ENCODE measurements around the gene MAGI2. TPM values are rescaled to one million over a fixed set of nuclear protein-coding genes. Genes with fewer than 3 reads are reported as not detected.

Gene MAGI2
- polyA plus RNA-seq, 3 donors: 0.03 to 0.11 TPM; not detected in 1

- H3K9me3 Mint-ChIP-seq: peaks cover 0 to 7% (median 3%) of the 10 kb centered on the region in 7 donors
- WGBS (ENCODE audit: insufficient coverage): no CpG with 5 or more reads among the region's 1 CpG
- no peak overlapping the region for H2AFZ ChIP-seq (ENCODE audit: insufficient read depth, low read depth, low read length, poor library complexity, severe bottlenecking)
- no peak for DNase-seq
- no peaks in the 10 kb centered on the region for H3K27me3 ChIP-seq (ENCODE audit: control insufficient read depth in 2 of 2, insufficient read depth in 2 of 2, low read length in 2 of 2)
- H3K4me1 ChIP-seq (ENCODE audit: control insufficient read depth in 1 of 2, insufficient read depth in 2 of 2, low read length in 2 of 2): no peaks in the 10 kb centered on the region
- no peak overlapping the region for H3K4me3 Mint-ChIP-seq
- H3K27ac ChIP-seq (ENCODE audit: low read depth in 1 of 2, low read length in 2 of 2): no peak overlapping the region
- no peaks in the 10 kb centered on the region for H3K27me3 Mint-ChIP-seq (ENCODE audit: low read depth in 3 of 3)
- H3K9me3 ChIP-seq (replicated peaks in 1 of 2; ENCODE audit: control insufficient read depth in 1 of 2, insufficient read depth in 1 of 2, low read length in 2 of 2): no peaks in the 10 kb centered on the region
- H3K79me2 ChIP-seq (ENCODE audit: insufficient read depth, low read length): no peaks in the 10 kb centered on the region
- no peak overlapping the region for H3K9ac ChIP-seq (ENCODE audit: insufficient read depth, low read length, poor library complexity, severe bottlenecking)
- no peak overlapping the region for H3K4me2 ChIP-seq (replicated peaks; ENCODE audit: extremely low read depth, low read length, poor library complexity, severe bottlenecking)
- H3K36me3 Mint-ChIP-seq: no peaks in the 10 kb centered on the region
- no peak overlapping the region for H3K27ac Mint-ChIP-seq
- H3K4me1 Mint-ChIP-seq: no peaks in the 10 kb centered on the region
- no peak overlapping the region for H3K4me3 ChIP-seq (replicated peaks in 1 of 3; ENCODE audit: low read depth in 2 of 3, low read length in 3 of 3)
- no peaks in the 10 kb centered on the region for H4K20me1 ChIP-seq (ENCODE audit: insufficient read depth, low read length)
- TF ChIP-seq CTCF (IDR thresholded peaks at IDR 0.05): no peak
- intact Hi-C loops (cut with micrococcal nuclease): no loop called here
- H3K36me3 ChIP-seq (replicated peaks in 1 of 2; ENCODE audit: control insufficient read depth in 1 of 2, insufficient read depth in 2 of 2, low read length in 2 of 2): no peaks in the 10 kb centered on the region
Observed at GRCh38 chr7:79227044-79227443, 226.4 kb downstream of the MAGI2 start.

DNA sequence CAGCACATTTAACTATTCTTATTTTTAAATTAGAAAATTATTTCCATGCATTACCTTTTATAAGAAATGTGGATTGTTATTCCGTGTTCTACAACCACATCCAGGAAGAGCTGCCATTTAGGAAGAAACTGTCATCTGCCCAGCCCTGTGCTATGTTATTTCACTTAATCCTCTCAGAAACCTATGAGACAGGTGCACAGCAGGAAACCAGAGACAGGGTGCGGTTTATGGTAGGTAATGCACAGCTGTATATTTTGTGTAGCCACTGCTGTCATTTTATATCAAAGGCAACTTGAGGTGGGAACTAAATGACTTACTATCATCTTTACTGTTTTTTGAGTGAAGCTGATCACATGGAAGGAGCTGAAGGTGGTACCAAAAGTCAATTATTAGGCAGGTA, 232.3 kb downstream of the MAGI2 start:
- no peak overlapping the region for H3K4me3 Mint-ChIP-seq
- H3K27ac ChIP-seq (ENCODE audit: low read depth in 1 of 2, low read length in 2 of 2): no peak overlapping the region
- no peak for DNase-seq
- no CpG with 5 or more reads among the region's 2 CpGs for WGBS (ENCODE audit: insufficient coverage)
- H3K4me2 ChIP-seq (replicated peaks; ENCODE audit: extremely low read depth, low read length, poor library complexity, severe bottlenecking): no peak overlapping the region
- H3K27ac Mint-ChIP-seq: no peak overlapping the region
- no peaks in the 10 kb centered on the region for H3K4me1 Mint-ChIP-seq
- no peaks in the 10 kb centered on the region for H3K36me3 Mint-ChIP-seq
- peaks cover 0 to 6% (median 3%) of the 10 kb centered on the region in 7 donors for H3K9me3 Mint-ChIP-seq
- intact Hi-C loops (cut with micrococcal nuclease): no loop called here
- no peaks in the 10 kb centered on the region for H3K4me1 ChIP-seq (ENCODE audit: control insufficient read depth in 1 of 2, insufficient read depth in 2 of 2, low read length in 2 of 2)
- TF ChIP-seq CTCF (IDR thresholded peaks at IDR 0.05): no peak
- H3K9ac ChIP-seq (ENCODE audit: insufficient read depth, low read length, poor library complexity, severe bottlenecking): no peak overlapping the region
- H2AFZ ChIP-seq (ENCODE audit: insufficient read depth, low read depth, low read length, poor library complexity, severe bottlenecking): no peak overlapping the region
- no peaks in the 10 kb centered on the region for H4K20me1 ChIP-seq (ENCODE audit: insufficient read depth, low read length)
- no peaks in the 10 kb centered on the region for H3K27me3 ChIP-seq (ENCODE audit: control insufficient read depth in 2 of 2, insufficient read depth in 2 of 2, low read length in 2 of 2)
- no peak overlapping the region for H3K4me3 ChIP-seq (replicated peaks in 1 of 3; ENCODE audit: low read depth in 2 of 3, low read length in 3 of 3)
- no peaks in the 10 kb centered on the region for H3K36me3 ChIP-seq (replicated peaks in 1 of 2; ENCODE audit: control insufficient read depth in 1 of 2, insufficient read depth in 2 of 2, low read length in 2 of 2)
- H3K79me2 ChIP-seq (ENCODE audit: insufficient read depth, low read length): no peaks in the 10 kb centered on the region
- no peaks in the 10 kb centered on the region for H3K9me3 ChIP-seq (replicated peaks in 1 of 2; ENCODE audit: control insufficient read depth in 1 of 2, insufficient read depth in 1 of 2, low read length in 2 of 2)
- no peaks in the 10 kb centered on the region for H3K27me3 Mint-ChIP-seq (ENCODE audit: low read depth in 3 of 3)

Measured in CD14-positive monocyte (primary cell).